CD4-positive, CD25-positive, alpha-beta regulatory T cell (primary cell): ENCODE measurements around the gene FBXO24. TPM values are rescaled to one million over a fixed set of nuclear protein-coding genes. Genes with fewer than 3 reads are reported as not detected.

Experiments used
- ATAC-seq, 2 donors: fragments of 150-1000 bp; cut with Tn5 transposase; one replicate each; pipeline ENCODE4 v1.10.0; 2021; ENCODE audit warnings: low read depth in 2 of 2, moderate number of reproducible peaks in 2 of 2, moderate library complexity in 1 of 2
- DNase-seq, 3 donors: peaks; one replicate each; pipeline versions ENCODE4 v3.0.0 to v3.0.0-alpha.2; 2012 to 2022; ENCODE audit warnings: mixed read lengths in 1 of 3
- H3K27ac ChIP-seq: one replicate; pipeline ENCODE4 v1.7.0; 2013; ENCODE audit warnings: mild to moderate bottlenecking, low read length; ENCODE audit not compliant: insufficient read depth, poor library complexity, severe bottlenecking
- H3K27me3 ChIP-seq: one replicate; pipeline ENCODE4 v1.7.0; 2013; ENCODE audit warnings: low read length; ENCODE audit not compliant: control insufficient read depth, insufficient read depth
- H3K36me3 ChIP-seq: one replicate; pipeline ENCODE4 v1.7.0; 2013; ENCODE audit warnings: mild to moderate bottlenecking, low read length, moderate library complexity; ENCODE audit not compliant: control insufficient read depth, insufficient read depth
- H3K4me1 ChIP-seq: 2 replicates; pipeline ENCODE4 v1.7.0; 2013; ENCODE audit warnings: mild to moderate bottlenecking, low read length; ENCODE audit not compliant: insufficient read depth, control insufficient read depth, poor library complexity, severe bottlenecking
- H3K4me3 ChIP-seq: one replicate; pipeline ENCODE4 v1.7.0; 2013; ENCODE audit warnings: low read depth, mild to moderate bottlenecking, low read length, moderate library complexity
- H3K9me3 ChIP-seq, 2 experiments: 1 replicate in 1 of 2; 2 replicates in 1 of 2; pipeline ENCODE4 v1.7.0; 2013; ENCODE audit warnings: low read length in 2 of 2, mild to moderate bottlenecking in 1 of 2, moderate library complexity in 1 of 2; ENCODE audit not compliant: control insufficient read depth in 2 of 2
- H3K27ac Mint-ChIP-seq, 3 donors: one replicate each; pipeline ENCODE4 v1.8.0; 2020 to 2022; ENCODE audit warnings: mild to moderate bottlenecking in 3 of 3, mixed read lengths in 3 of 3, moderate library complexity in 2 of 3
- H3K27me3 Mint-ChIP-seq: one replicate; pipeline ENCODE4 v1.8.0; 2022; ENCODE audit warnings: mild to moderate bottlenecking, mixed read lengths
- H3K36me3 Mint-ChIP-seq: one replicate; pipeline ENCODE4 v1.8.0; 2020; ENCODE audit warnings: mixed read lengths
- H3K4me1 Mint-ChIP-seq, 4 donors: one replicate each; pipeline ENCODE4 v1.8.0; 2020 to 2022; ENCODE audit warnings: mixed read lengths in 4 of 4, mild to moderate bottlenecking in 1 of 4
- H3K4me3 Mint-ChIP-seq, 4 donors: one replicate each; pipeline ENCODE4 v1.8.0; 2020 to 2022; ENCODE audit warnings: mild to moderate bottlenecking in 4 of 4, mixed read lengths in 4 of 4, moderate library complexity in 3 of 4
- H3K9me3 Mint-ChIP-seq, 7 donors: one replicate each; pipeline ENCODE4 v1.8.0; 2020 to 2022; ENCODE audit warnings: mixed read lengths in 7 of 7, mild to moderate bottlenecking in 3 of 7, moderate library complexity in 2 of 7
- polyA plus RNA-seq, 4 donors: library from polyadenylated mRNA; unstranded; fragments of 300-500 nt; fragmentation: Illumina TruSeq; gene quantifications; one replicate each; pipeline ENCODE4 v1.2.3, GENCODE V29; 2021
- total RNA-seq: library from RNA; stranded (reverse); gene quantifications from one replicate; pipeline ENCODE4 v1.2.3, GENCODE V29; 2022

The FBXO24 gene
- total and polyA plus RNA-seq, 5 donors from 2014 or later = 0.21 to 0.26 (median 0.22) TPM; not detected in 2

DNA sequence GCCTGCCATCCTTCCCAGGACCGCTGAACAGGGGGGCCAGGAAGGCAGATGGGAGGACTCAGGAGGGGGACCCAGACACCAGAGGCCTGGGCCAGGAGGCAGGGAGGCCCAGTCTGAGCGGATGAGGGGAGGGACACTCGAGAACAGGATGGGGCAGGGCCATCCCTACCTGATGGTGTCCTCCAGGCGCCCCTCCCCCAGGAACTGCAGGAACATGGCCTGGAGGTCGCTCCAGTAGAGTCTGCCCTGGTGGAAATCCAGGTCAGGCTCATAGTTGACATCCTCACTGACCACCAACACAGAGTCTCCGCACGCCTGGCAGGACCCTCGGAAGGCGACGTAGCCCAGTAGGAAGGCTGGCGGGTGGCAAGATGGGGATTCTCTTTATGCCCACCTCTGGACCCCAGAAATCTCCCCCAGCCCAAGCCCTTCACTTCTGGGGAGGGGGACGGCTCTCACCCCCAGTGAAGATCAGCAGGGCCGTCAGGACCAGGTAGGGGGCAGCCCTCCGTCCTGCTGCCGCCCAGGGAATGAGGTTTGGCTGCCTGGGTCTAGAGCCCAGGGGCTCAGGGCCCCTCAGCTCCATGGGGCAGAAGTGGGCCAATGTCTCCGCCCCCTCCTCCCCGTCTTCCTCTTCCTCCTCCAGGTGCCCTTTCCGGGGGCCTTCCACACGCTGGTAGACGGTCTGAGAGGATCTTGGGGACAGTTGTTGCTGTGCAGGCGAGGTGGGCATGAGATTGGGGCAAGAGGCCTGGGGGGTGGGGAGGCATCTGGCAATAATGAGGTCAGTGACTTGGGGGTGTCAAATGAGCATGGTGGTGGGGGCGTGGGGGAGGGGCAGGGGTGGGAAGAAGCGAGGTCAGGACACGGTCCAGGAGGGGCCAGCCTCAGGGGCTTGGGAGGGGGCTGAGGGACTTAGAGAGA lies 54.7 kb downstream of the FBXO24 start:
- Mint-ChIP-seq H3K36me3 (no peaks in the 10 kb centered on the region), H3K4me3 (no peak overlapping the region), H3K27me3 (peaks cover 5% of the 10 kb centered on the region), H3K27ac (no peak overlapping the region), H3K9me3 (no peaks in the 10 kb centered on the region), H3K4me1 (peaks cover 0 to 4% (median 0%) of the 10 kb centered on the region in 4 donors)
- H3K4me3 ChIP-seq = no peak overlapping the region
- ATAC-seq (no peak), DNase-seq (no peak)
- no peak overlapping the region for H3K27ac ChIP-seq
- no peaks in the 10 kb centered on the region for H3K4me1 ChIP-seq
- H3K9me3 ChIP-seq = no peaks in the 10 kb centered on the region
- no peaks in the 10 kb centered on the region for H3K36me3 ChIP-seq
- no peaks in the 10 kb centered on the region for H3K27me3 ChIP-seq

DNA sequence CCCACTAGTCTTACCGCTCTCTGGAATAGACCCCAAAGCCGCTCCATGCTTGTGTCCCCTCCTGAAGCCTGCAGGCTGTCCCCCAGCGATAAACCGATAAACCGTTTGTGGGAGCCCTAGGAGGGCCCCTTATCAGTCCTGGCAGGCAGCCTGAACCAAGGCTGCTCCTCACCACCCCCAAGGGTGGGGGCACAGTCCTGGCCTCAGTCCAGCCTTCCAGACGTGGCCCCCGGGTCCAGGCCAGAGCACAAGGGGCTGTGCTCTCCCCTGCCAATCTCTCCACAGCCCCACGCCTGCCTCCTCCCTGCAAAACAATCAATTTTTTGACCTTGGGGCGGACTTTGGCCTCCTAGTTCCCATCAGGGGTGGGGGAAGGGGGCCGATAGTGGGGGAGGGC lies 55.3 kb downstream of the FBXO24 start, which contains the start of gene TFR2:
Gene TFR2, minus strand, starts transcription at position 90 of the 397 bp plus-strand sequence. Its CDS starts 43 bp downstream, at position 47.
- H3K4me3 Mint-ChIP-seq = no peak within 1 kb of the TSS
- DNase-seq = no peak
- H3K9me3 Mint-ChIP-seq = no peaks in the 10 kb centered on the region
- Histone ChIP-seq H3K4me1 (no peaks in the 10 kb centered on the region), H3K27ac (no peak within 1 kb of the TSS), H3K4me3 (no peak within 1 kb of the TSS), H3K27me3 (no peaks in the 10 kb centered on the region), H3K36me3 (no peaks in the 10 kb centered on the region), H3K9me3 (no peaks in the 10 kb centered on the region)
- peaks cover 0 to 4% (median 0%) of the 10 kb centered on the region in 4 donors for H3K4me1 Mint-ChIP-seq
- H3K27ac Mint-ChIP-seq = no peak within 1 kb of the TSS
- H3K36me3 Mint-ChIP-seq = no peaks in the 10 kb centered on the region
- H3K27me3 Mint-ChIP-seq = peaks cover 5% of the 10 kb centered on the region
- no peak for ATAC-seq

DNA sequence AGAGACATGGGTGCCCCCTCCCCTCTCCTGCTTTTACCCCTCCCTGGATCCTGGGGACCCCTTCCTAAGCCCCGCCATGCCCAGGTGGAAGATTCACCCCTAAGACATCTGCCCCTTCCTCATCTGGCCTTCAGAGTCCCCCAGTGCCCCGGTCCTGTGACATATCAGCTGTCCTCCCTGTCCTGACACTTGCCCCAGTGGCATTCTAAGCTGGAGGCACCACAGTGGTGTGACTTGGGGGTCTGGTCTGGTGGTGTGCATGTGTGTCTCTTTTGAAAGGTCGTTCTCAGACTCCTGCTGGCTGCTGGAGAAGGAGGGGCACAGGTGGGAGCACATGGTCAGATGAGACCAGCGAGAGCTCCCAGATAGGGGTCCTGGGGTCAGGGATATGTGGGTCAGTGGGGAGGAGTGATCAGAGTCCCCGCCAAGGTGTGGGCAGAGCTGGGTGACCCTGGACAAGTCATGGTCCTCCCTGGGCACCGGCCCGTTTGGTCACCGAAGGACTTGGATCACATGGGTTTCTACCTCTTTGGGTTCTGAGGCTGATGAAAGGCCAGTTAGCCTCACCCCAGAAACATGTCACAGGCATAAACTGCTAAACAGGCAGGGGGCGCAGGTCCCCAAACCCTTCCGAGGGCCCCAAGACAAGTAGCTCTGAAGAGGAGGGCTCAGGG lies 55.9 kb downstream of the FBXO24 start:
- Mint-ChIP-seq H3K27me3 (peaks cover 5% of the 10 kb centered on the region), H3K4me3 (no peak overlapping the region), H3K4me1 (peaks cover 0 to 4% (median 0%) of the 10 kb centered on the region in 4 donors), H3K36me3 (no peaks in the 10 kb centered on the region), H3K27ac (no peak overlapping the region), H3K9me3 (no peaks in the 10 kb centered on the region)
- no peaks in the 10 kb centered on the region for H3K9me3 ChIP-seq
- H3K4me1 ChIP-seq = no peaks in the 10 kb centered on the region
- no peak overlapping the region for H3K27ac ChIP-seq
- H3K36me3 ChIP-seq = no peaks in the 10 kb centered on the region
- DNase-seq (no peak), ATAC-seq (no peak)
- H3K27me3 ChIP-seq = no peaks in the 10 kb centered on the region
- no peak overlapping the region for H3K4me3 ChIP-seq

DNA sequence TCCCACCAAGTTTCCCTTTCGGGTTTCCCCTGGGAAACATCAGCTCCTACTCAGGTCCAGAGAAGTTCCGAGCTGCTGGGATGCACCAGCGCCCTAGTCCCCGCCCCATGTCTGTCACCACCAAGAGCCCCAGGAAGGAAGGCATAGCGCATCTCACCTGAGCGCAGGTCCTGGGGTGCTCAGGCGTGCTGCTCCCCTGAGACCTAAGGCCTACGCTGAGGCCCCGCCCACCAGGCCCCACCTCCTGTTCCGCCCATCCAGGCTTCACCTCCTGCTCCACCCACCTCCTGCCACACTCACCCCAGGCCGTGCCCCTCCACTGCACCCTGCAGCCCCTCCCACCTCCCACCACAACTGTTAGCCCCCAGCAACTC lies 56.4 kb downstream of the FBXO24 start:
- no peaks in the 10 kb centered on the region for H3K36me3 Mint-ChIP-seq
- DNase-seq = peak in 1 of 3 donors; percentile 46

DNA sequence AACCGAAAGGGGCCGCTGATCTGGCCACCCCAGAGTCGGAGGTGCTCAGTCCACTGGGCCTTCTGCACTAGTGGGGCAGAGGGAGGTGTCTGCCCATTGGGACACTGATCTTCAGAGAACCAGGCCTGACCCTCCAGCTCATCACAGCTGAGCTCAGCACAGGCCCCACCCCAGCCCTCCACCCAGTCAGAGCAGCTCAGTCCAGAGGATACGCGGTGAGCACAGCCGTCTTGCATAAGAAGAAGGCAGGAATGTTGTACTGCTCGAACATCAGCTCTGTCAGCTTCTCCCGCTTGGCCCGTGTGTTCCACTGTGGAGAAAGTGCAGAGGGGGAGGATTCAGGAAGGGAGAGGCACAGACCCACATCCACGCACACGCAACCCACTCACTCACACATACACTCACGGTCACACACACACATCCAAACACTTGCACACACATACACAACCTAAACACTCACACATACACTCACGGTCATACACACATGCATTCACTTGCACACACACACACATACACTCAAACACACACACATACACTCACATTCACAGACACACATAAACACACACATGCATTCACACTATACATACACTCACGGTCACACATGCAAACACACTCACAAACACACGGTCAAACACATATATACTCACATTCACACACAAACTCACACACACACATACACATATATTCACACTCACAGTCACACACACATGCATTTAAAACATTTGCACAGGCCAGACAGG lies 63.9 kb downstream of the FBXO24 start:
- Mint-ChIP-seq H3K27ac (no peak overlapping the region), H3K36me3 (no peaks in the 10 kb centered on the region), H3K9me3 (peaks cover 0 to 2% (median 0%) of the 10 kb centered on the region in 7 donors), H3K4me1 (peaks cover 0 to 11% (median 3%) of the 10 kb centered on the region in 4 donors), H3K4me3 (peak overlapping the region in 1 of 4 donors; percentile 15), H3K27me3 (peaks cover 30% of the 10 kb centered on the region)
- H3K9me3 ChIP-seq = no peaks in the 10 kb centered on the region
- H3K4me3 ChIP-seq = no peak overlapping the region
- H3K4me1 ChIP-seq = no peaks in the 10 kb centered on the region
- DNase-seq (no peak), ATAC-seq (no peak)
- no peaks in the 10 kb centered on the region for H3K36me3 ChIP-seq
- H3K27ac ChIP-seq = no peak overlapping the region
- H3K27me3 ChIP-seq = peaks cover 10% of the 10 kb centered on the region

More for the DNA sequence above, 56.4 kb downstream of the FBXO24 start:
- Histone ChIP-seq H3K9me3 (no peaks in the 10 kb centered on the region), H3K4me1 (no peaks in the 10 kb centered on the region), H3K4me3 (no peak overlapping the region), H3K27me3 (no peaks in the 10 kb centered on the region), H3K27ac (no peak overlapping the region), H3K36me3 (no peaks in the 10 kb centered on the region)
- ATAC-seq = peak in 1 of 2 donors; percentile 28
- H3K27me3 Mint-ChIP-seq = peaks cover 5% of the 10 kb centered on the region
- no peaks in the 10 kb centered on the region for H3K9me3 Mint-ChIP-seq
- H3K4me3 Mint-ChIP-seq = no peak overlapping the region
- no peak overlapping the region for H3K27ac Mint-ChIP-seq
- peaks cover 0 to 4% (median 0%) of the 10 kb centered on the region in 4 donors for H3K4me1 Mint-ChIP-seq

Other genes with a start within 250 kb of the FBXO24 start
- gene PILRB, start 228.2 kb upstream of the FBXO24 start, total RNA-seq = 88.0 TPM
- 1 to 10 TPM; 2.1 to 3.6 (median 2.5) TPM for gene PILRB, start 228.2 kb upstream of the FBXO24 start, polyA plus RNA-seq
- gene PILRA, start 212.8 kb upstream of the FBXO24 start, total RNA-seq = 13.2 TPM
- under 1 TPM in 2 of 4 donors, not detected in 2; 0.17 to 0.39 TPM for gene PILRA, start 212.8 kb upstream of the FBXO24 start, polyA plus RNA-seq
- 4.0 TPM for gene ZCWPW1, start 157.6 kb upstream of the FBXO24 start, total RNA-seq
- 1 to 10 TPM; 2.2 to 5.4 (median 4.0) TPM for gene ZCWPW1, start 157.6 kb upstream of the FBXO24 start, polyA plus RNA-seq
- 73.1 TPM for gene MEPCE, start 156.5 kb upstream of the FBXO24 start, total RNA-seq
- gene MEPCE, start 156.5 kb upstream of the FBXO24 start, polyA plus RNA-seq = 10 to 100 TPM; 10.2 to 15.9 (median 13.5) TPM
- 52.8 TPM for gene PPP1R35, start 149.8 kb upstream of the FBXO24 start, total RNA-seq
- 10 to 100 TPM; 42.3 to 72.2 (median 49.4) TPM for gene PPP1R35, start 149.8 kb upstream of the FBXO24 start, polyA plus RNA-seq
- 3.7 TPM for gene SPACDR, start 122.1 kb upstream of the FBXO24 start, total RNA-seq
- under 1 TPM in 2 of 4 donors, not detected in 2; 0.32 TPM for gene SPACDR, start 122.1 kb upstream of the FBXO24 start, polyA plus RNA-seq
- gene TSC22D4, start 107.1 kb upstream of the FBXO24 start, total RNA-seq = 113 TPM
- gene TSC22D4, start 107.1 kb upstream of the FBXO24 start, polyA plus RNA-seq = 10 to 100 TPM; 22.2 to 35.8 (median 33.4) TPM
- 0.89 TPM for gene NYAP1, start 102.4 kb upstream of the FBXO24 start, total RNA-seq
- not detected for gene NYAP1, start 102.4 kb upstream of the FBXO24 start, polyA plus RNA-seq
- gene AGFG2, start 47.1 kb upstream of the FBXO24 start, total RNA-seq = 40.8 TPM
- 10 to 100 TPM; 11.7 to 21.6 (median 16.0) TPM for gene AGFG2, start 47.1 kb upstream of the FBXO24 start, polyA plus RNA-seq
- 47.4 TPM for gene SAP25, start 12.4 kb upstream of the FBXO24 start, total RNA-seq
- under 1 TPM in 1 of 4 donors, not detected in 3; 0.47 TPM for gene SAP25, start 12.4 kb upstream of the FBXO24 start, polyA plus RNA-seq
- 350 TPM for gene LRCH4, start 199 bp upstream of the FBXO24 start, total RNA-seq
- 100 to 1,000 TPM; 115 to 136 (median 126) TPM for gene LRCH4, start 199 bp upstream of the FBXO24 start, polyA plus RNA-seq
- gene PCOLCE, start 16.0 kb downstream of the FBXO24 start, total RNA-seq = 2.8 TPM
- gene PCOLCE, start 16.0 kb downstream of the FBXO24 start, polyA plus RNA-seq = 1 to 10 TPM in 1 of 4 donors, under 1 TPM in 2, not detected in 1; 0.23 to 1.5 (median 0.89) TPM
- 13.9 TPM for gene MOSPD3, start 26.2 kb downstream of the FBXO24 start, total RNA-seq
- gene MOSPD3, start 26.2 kb downstream of the FBXO24 start, polyA plus RNA-seq = 10 to 100 TPM; 13.8 to 22.9 (median 21.9) TPM
- 8.0 TPM for gene TFR2, start 55.2 kb downstream of the FBXO24 start, total RNA-seq
- gene TFR2, start 55.2 kb downstream of the FBXO24 start, polyA plus RNA-seq = 1 to 10 TPM; 1.2 to 2.0 (median 1.5) TPM
- not detected for gene ACTL6B, start 70.1 kb downstream of the FBXO24 start, total RNA-seq
- gene ACTL6B, start 70.1 kb downstream of the FBXO24 start, polyA plus RNA-seq = not detected
- gene GNB2, start 87.4 kb downstream of the FBXO24 start, total RNA-seq = 160 TPM
- gene GNB2, start 87.4 kb downstream of the FBXO24 start, polyA plus RNA-seq = 10 to 100 TPM; 47.2 to 70.0 (median 66.8) TPM
- 82.4 TPM for gene GIGYF1, start 107.9 kb downstream of the FBXO24 start, total RNA-seq
- under 1 TPM; 0.71 to 0.89 (median 0.73) TPM for gene GIGYF1, start 107.9 kb downstream of the FBXO24 start, polyA plus RNA-seq
- gene POP7, start 119.8 kb downstream of the FBXO24 start, total RNA-seq = 11.3 TPM
- gene POP7, start 119.8 kb downstream of the FBXO24 start, polyA plus RNA-seq = 10 to 100 TPM; 57.2 to 63.0 (median 61.5) TPM
- gene EPO, start 134.1 kb downstream of the FBXO24 start, total RNA-seq = not detected
- under 1 TPM in 1 of 4 donors, not detected in 3; 0.23 TPM for gene EPO, start 134.1 kb downstream of the FBXO24 start, polyA plus RNA-seq
- gene ZAN, start 147.3 kb downstream of the FBXO24 start, total RNA-seq = not detected
- not detected for gene ZAN, start 147.3 kb downstream of the FBXO24 start, polyA plus RNA-seq
- gene EPHB4, start 241.2 kb downstream of the FBXO24 start, total RNA-seq = 3.0 TPM
- not detected for gene EPHB4, start 241.2 kb downstream of the FBXO24 start, polyA plus RNA-seq